ENCODE measurements around the gene SCO2. TPM values are rescaled to one million over a fixed set of nuclear protein-coding genes. Genes with fewer than 3 reads are reported as not detected.
A peak's percentile ranks its signal among the peaks of the same experiment; 100 is the strongest.

Gene SCO2
- total and polyA plus RNA-seq, 2 of the 13 experiments (the other 11 are each of a cell fraction or from before 2014, with no cell fraction given) = 0.32 to 3.7 TPM

GRCh38 chr22:50562523-50563412, 37.4 kb upstream of the SCO2 start, which contains the start of gene SYCE3 (continued):
- TF ChIP-seq ZNF609 (CRISPR knock-in tag; IDR thresholded peaks at IDR 0.05; ENCODE audit: borderline replicate concordance) (no peak), HMGXB3 (CRISPR knock-in tag; IDR thresholded peaks at IDR 0.05; ENCODE audit: borderline replicate concordance) (no peak), HNRNPUL1 (IDR thresholded peaks at IDR 0.05; ENCODE audit: low read depth, low read length) (no peak), DRAP1 (CRISPR knock-in tag; IDR thresholded peaks at IDR 0.05) (peak; percentile 92), POGZ (CRISPR knock-in tag; IDR thresholded peaks at IDR 0.05) (no peak), RBFOX2 (IDR thresholded peaks at IDR 0.05; ENCODE audit: low read depth, low read length) (peak; percentile 65), ZBTB37 (CRISPR knock-in tag; IDR thresholded peaks at IDR 0.05) (no peak), RFX1 (IDR thresholded peaks at IDR 0.05) (no peak), MATR3 (CRISPR knock-in tag; IDR thresholded peaks at IDR 0.05) (no peak), ZBTB33 (CRISPR knock-in tag; IDR thresholded peaks at IDR 0.05) (peak; percentile 37; the same call in 1 of the 2 replicates)

Measured in HepG2 (cell line).